ACC112 (cell line): ENCODE measurements around the gene CORO2B.

Experiments
- H2AFZ ChIP-seq: fragments of 200-600 bp; sonication (generic); one replicate; pipeline ENCODE4 v1.6.0; 2017; ENCODE audit warnings: antibody characterized with exemption, low read length; ENCODE audit not compliant: unreplicated experiment
- H3K27ac ChIP-seq: fragments of 200-600 bp; sonication (generic); 2 replicates; pipeline ENCODE4 v1.5.1; 2014; ENCODE audit warnings: low read depth, mild to moderate bottlenecking, antibody characterized with exemption, low read length, moderate library complexity
- H3K27me3 ChIP-seq: fragments of 200-600 bp; sonication (generic); 2 replicates; pipeline ENCODE4 v1.6.1; 2014; ENCODE audit warnings: mild to moderate bottlenecking, antibody characterized with exemption, low read length, moderate library complexity, mixed read lengths; ENCODE audit not compliant: insufficient read depth
- H3K36me3 ChIP-seq: fragments of 200-600 bp; sonication (generic); 2 replicates; pipeline ENCODE4 v1.6.1; 2016; ENCODE audit warnings: mild to moderate bottlenecking, antibody characterized with exemption, low read length, moderate library complexity, mixed read lengths; ENCODE audit not compliant: insufficient read depth
- H3K4me1 ChIP-seq: fragments of 200-600 bp; sonication (generic); one replicate; pipeline ENCODE4 v1.6.1; 2016; ENCODE audit warnings: low read length, mixed read lengths; ENCODE audit not compliant: insufficient read depth, unreplicated experiment, control insufficient read depth
- H3K4me3 ChIP-seq: fragments of 200-600 bp; sonication (generic); 2 replicates; pipeline ENCODE4 v1.5.1; 2014; ENCODE audit warnings: mild to moderate bottlenecking, low read depth, low read length
- H3K79me2 ChIP-seq: fragments of 200-600 bp; sonication (generic); one replicate; pipeline ENCODE4 v1.6.0; 2016; ENCODE audit warnings: low read length; ENCODE audit not compliant: control insufficient read depth, unreplicated experiment, insufficient read depth

The CORO2B gene

GRCh38 chr15:68574629-68575028 lies 4.2 kb upstream of the CORO2B start:
- Histone ChIP-seq H2AFZ (no peak overlapping the region), H3K4me3 (no peak overlapping the region), H3K27ac (no peak overlapping the region), H3K27me3 (no peaks in the 10 kb centered on the region), H3K36me3 (no peaks in the 10 kb centered on the region), H3K4me1 (peaks cover 8% of the 10 kb centered on the region), H3K79me2 (peaks cover 12% of the 10 kb centered on the region)

GRCh38 chr15:68576235-68576892 lies 2.4 kb upstream of the CORO2B start:
- no peak overlapping the region for H2AFZ ChIP-seq
- no peak overlapping the region for H3K4me3 ChIP-seq
- H3K79me2 ChIP-seq = peaks cover 18% of the 10 kb centered on the region
- H3K4me1 ChIP-seq = peaks cover 13% of the 10 kb centered on the region
- H3K36me3 ChIP-seq = no peaks in the 10 kb centered on the region
- H3K27ac ChIP-seq = no peak overlapping the region
- no peaks in the 10 kb centered on the region for H3K27me3 ChIP-seq

- H3K36me3 ChIP-seq = no peaks in the 10 kb centered on the region
- H3K27ac ChIP-seq = peak overlapping the region; percentile 1; the same call in 1 of the 2 replicates
- no peaks in the 10 kb centered on the region for H3K27me3 ChIP-seq
- peak overlapping the region; percentile 82 for H3K4me3 ChIP-seq
- H3K4me1 ChIP-seq = peaks cover 18% of the 10 kb centered on the region
- peak overlapping the region; percentile 96 for H2AFZ ChIP-seq
- H3K79me2 ChIP-seq = peaks cover 28% of the 10 kb centered on the region
These were observed 416 bp upstream of the CORO2B start for GRCh38 chr15:68578175-68578979.

- H3K79me2 ChIP-seq = peaks cover 44% of the 10 kb centered on the region
- H2AFZ ChIP-seq = no peak overlapping the region
- H3K4me3 ChIP-seq = peak overlapping the region; percentile 82
- H3K36me3 ChIP-seq = no peaks in the 10 kb centered on the region
- H3K27ac ChIP-seq = no peak overlapping the region; the same call in 1 of the 2 replicates
- H3K27me3 ChIP-seq = no peaks in the 10 kb centered on the region
- H3K4me1 ChIP-seq = peaks cover 33% of the 10 kb centered on the region
These were observed 1.5 kb downstream of the CORO2B start for GRCh38 chr15:68580026-68580882.

GRCh38 chr15:68580883-68581155 lies 2.0 kb downstream of the CORO2B start:
- Histone ChIP-seq H3K27me3 (no peaks in the 10 kb centered on the region), H3K4me3 (peak overlapping the region; percentile 82; the same call in 1 of the 2 replicates), H3K4me1 (peaks cover 38% of the 10 kb centered on the region), H3K36me3 (no peaks in the 10 kb centered on the region), H3K79me2 (peaks cover 50% of the 10 kb centered on the region), H2AFZ (no peak overlapping the region), H3K27ac (no peak overlapping the region)

GRCh38 chr15:68581725-68582124 lies 2.9 kb downstream of the CORO2B start:
- no peak overlapping the region for H3K4me3 ChIP-seq
- no peaks in the 10 kb centered on the region for H3K27me3 ChIP-seq
- H2AFZ ChIP-seq = no peak overlapping the region
- H3K4me1 ChIP-seq = peaks cover 47% of the 10 kb centered on the region
- no peaks in the 10 kb centered on the region for H3K36me3 ChIP-seq
- peaks cover 52% of the 10 kb centered on the region for H3K79me2 ChIP-seq
- H3K27ac ChIP-seq = no peak overlapping the region

GRCh38 chr15:68582236-68582635 lies 3.4 kb downstream of the CORO2B start:
- Histone ChIP-seq H3K79me2 (peaks cover 52% of the 10 kb centered on the region), H2AFZ (no peak overlapping the region), H3K4me3 (no peak overlapping the region), H3K4me1 (peaks cover 52% of the 10 kb centered on the region), H3K27me3 (no peaks in the 10 kb centered on the region), H3K27ac (no peak overlapping the region), H3K36me3 (no peaks in the 10 kb centered on the region)

- no peaks in the 10 kb centered on the region for H3K27me3 ChIP-seq
- no peak overlapping the region for H2AFZ ChIP-seq
- H3K4me3 ChIP-seq = no peak overlapping the region
- no peak overlapping the region for H3K27ac ChIP-seq
- H3K79me2 ChIP-seq = peaks cover 57% of the 10 kb centered on the region
- H3K36me3 ChIP-seq = no peaks in the 10 kb centered on the region
- H3K4me1 ChIP-seq = peaks cover 56% of the 10 kb centered on the region
These were observed 4.1 kb downstream of the CORO2B start for GRCh38 chr15:68582864-68583263.

- Histone ChIP-seq H3K27ac (no peak overlapping the region), H3K4me1 (peaks cover 58% of the 10 kb centered on the region), H2AFZ (no peak overlapping the region), H3K4me3 (no peak overlapping the region), H3K27me3 (no peaks in the 10 kb centered on the region), H3K36me3 (no peaks in the 10 kb centered on the region), H3K79me2 (peaks cover 55% of the 10 kb centered on the region)
These were observed 4.5 kb downstream of the CORO2B start for GRCh38 chr15:68583321-68583720.

GRCh38 chr15:68583936-68584755 lies 5.4 kb downstream of the CORO2B start:
- Histone ChIP-seq H3K27ac (no peak overlapping the region), H3K79me2 (peaks cover 57% of the 10 kb centered on the region), H3K27me3 (no peaks in the 10 kb centered on the region), H2AFZ (no peak overlapping the region), H3K36me3 (no peaks in the 10 kb centered on the region), H3K4me3 (no peak overlapping the region), H3K4me1 (peaks cover 66% of the 10 kb centered on the region)
